WTC11 (cell line): ENCODE results near the gene EEF1AKMT1. TPM values are rescaled to one million over a fixed set of nuclear protein-coding genes. Genes with fewer than 3 reads are reported as not detected.

Source experiments
- ATAC-seq: fragments of 200-7000 bp; cut with Tn5 transposase; 2 replicates; pipeline ENCODE4 v1.10.0; 2021; ENCODE audit warnings: mild to moderate bottlenecking, moderate library complexity
- CTCF ChIA-PET: fragments of 300-600 bp; sonication (Branson Sonifier 250); formaldehyde crosslinking; loops from one replicate; lab custom pipeline; 2021; ENCODE audit warnings: antibody characterized with exemption; lab: Charles Lee
- POLR2A ChIA-PET: fragments of 350-600 bp; sonication (Branson Sonifier 250); formaldehyde crosslinking; loops from one replicate; lab custom pipeline; 2021; ENCODE audit warnings: antibody characterized with exemption; lab: Charles Lee
- DNase-seq: peaks from one replicate; pipeline ENCODE4 v3.0.0; 2021; ENCODE audit warnings: low spot score
- H3K27ac Mint-ChIP-seq: 2 replicates; pipeline ENCODE4 v1.8.0; 2021; ENCODE audit warnings: mixed read lengths
- H3K27me3 Mint-ChIP-seq: 2 replicates; pipeline ENCODE4 v1.8.0; 2021; ENCODE audit warnings: low read depth, mild to moderate bottlenecking, moderate library complexity, mixed read lengths
- H3K36me3 Mint-ChIP-seq: 2 replicates; pipeline ENCODE4 v1.8.0; 2021; ENCODE audit warnings: mixed read lengths
- H3K4me1 Mint-ChIP-seq: 2 replicates; pipeline ENCODE4 v1.8.0; 2022; ENCODE audit warnings: mixed read lengths
- H3K4me3 Mint-ChIP-seq: 2 replicates; pipeline ENCODE4 v1.8.0; 2021; ENCODE audit warnings: mild to moderate bottlenecking, moderate library complexity, mixed read lengths
- H3K9me3 Mint-ChIP-seq: 2 replicates; pipeline ENCODE4 v1.8.0; 2021; ENCODE audit warnings: mixed read lengths
- E2F4 ChIP-seq: sonication (generic); formaldehyde crosslinking; IDR thresholded peaks from 2 replicates; pipeline ENCODE4 v1.8.1; 2022; ENCODE audit warnings: low read depth, mild to moderate bottlenecking, moderate library complexity, missing genetic modification reagents, borderline replicate concordance
- GTF2I ChIP-seq: fragments of 250-450 bp; sonication (Bioruptor Pico); conservative IDR thresholded peaks from 2 replicates; pipeline ENCODE4 v1.4.0; 2021; ENCODE audit warnings: mild to moderate bottlenecking
- IRF2 ChIP-seq: sonication (generic); formaldehyde crosslinking; IDR thresholded peaks from 2 replicates; pipeline ENCODE4 v1.8.0; 2022; ENCODE audit warnings: low read depth, missing genetic modification reagents, borderline replicate concordance
- KAT7 ChIP-seq: sonication (generic); formaldehyde crosslinking; IDR thresholded peaks from 2 replicates; pipeline ENCODE4 v1.8.1; 2023; ENCODE audit warnings: missing genetic modification reagents, mild to moderate bottlenecking, borderline replicate concordance
- NFE2L1 ChIP-seq: sonication (generic); formaldehyde crosslinking; IDR thresholded peaks from 2 replicates; pipeline ENCODE4 v1.8.1; 2023; ENCODE audit warnings: missing genetic modification reagents
- NFYB ChIP-seq: sonication (generic); formaldehyde crosslinking; conservative IDR thresholded peaks from 2 replicates; pipeline ENCODE4 v1.8.0; 2022; ENCODE audit warnings: low read depth, missing genetic modification reagents
- SMAD3 ChIP-seq: sonication (generic); formaldehyde crosslinking; IDR thresholded peaks from 2 replicates; pipeline ENCODE4 v1.8.0; 2022; ENCODE audit warnings: missing genetic modification reagents, mild to moderate bottlenecking, borderline replicate concordance
- SP1 ChIP-seq: sonication (generic); formaldehyde crosslinking; conservative IDR thresholded peaks from 2 replicates; pipeline ENCODE4 v1.8.1; 2022; ENCODE audit warnings: missing genetic modification reagents
- TCF7 ChIP-seq: sonication (generic); formaldehyde crosslinking; IDR thresholded peaks from 2 replicates; pipeline ENCODE4 v1.8.0; 2022; ENCODE audit warnings: mild to moderate bottlenecking, low read depth, missing genetic modification reagents, moderate library complexity
- USF1 ChIP-seq: sonication (generic); formaldehyde crosslinking; IDR thresholded peaks from 2 replicates; pipeline ENCODE4 v1.8.0; 2022; ENCODE audit warnings: mild to moderate bottlenecking, missing genetic modification reagents
- ZMAT4 ChIP-seq: fragments of 250-450 bp; sonication (Bioruptor Pico); IDR thresholded peaks from 2 replicates; pipeline ENCODE4 v1.9.0; 2021; ENCODE audit warnings: mild to moderate bottlenecking
- ZNF138 ChIP-seq: sonication (generic); formaldehyde crosslinking; conservative IDR thresholded peaks from 2 replicates; pipeline ENCODE4 v1.8.1; 2022; ENCODE audit warnings: mild to moderate bottlenecking, moderate library complexity, missing genetic modification reagents
- ZNF416 ChIP-seq: fragments of 250-450 bp; sonication (Bioruptor Pico); IDR thresholded peaks from 2 replicates; pipeline ENCODE4 v1.9.0; 2021; ENCODE audit warnings: mild to moderate bottlenecking, inconsistent platforms
- ZNF423 ChIP-seq: fragments of 250-450 bp; sonication (Bioruptor Pico); IDR thresholded peaks from 2 replicates; pipeline ENCODE4 v2.1.2; 2022; ENCODE audit warnings: mild to moderate bottlenecking, moderate library complexity
- ZNF532 ChIP-seq: fragments of 250-450 bp; sonication (Bioruptor Pico); IDR thresholded peaks from 2 replicates; pipeline ENCODE4 v1.9.0; 2021; ENCODE audit warnings: mild to moderate bottlenecking, borderline replicate concordance
- ZNF671 ChIP-seq: fragments of 250-450 bp; sonication (Bioruptor Pico); IDR thresholded peaks from 2 replicates; pipeline ENCODE4 v1.8.0; 2021; ENCODE audit warnings: mild to moderate bottlenecking
- total RNA-seq: library from RNA; stranded (reverse); gene quantifications from 3 replicates; pipeline ENCODE4 v1.2.3, GENCODE V29; 2021
- TF ChIP-seq, protein P1 (sequence below): fragments of 250-450 bp; sonication (Bioruptor Pico); IDR thresholded peaks from 2 replicates; pipeline ENCODE4 v2.1.2; 2022; ENCODE audit warnings: mild to moderate bottlenecking, moderate library complexity
- TF ChIP-seq, protein P2 (sequence below): sonication (generic); formaldehyde crosslinking; IDR thresholded peaks from 2 replicates; pipeline ENCODE4 v1.8.1; 2022; ENCODE audit warnings: mild to moderate bottlenecking, moderate library complexity, missing genetic modification reagents
- TF ChIP-seq, protein P3 (sequence below): sonication (generic); formaldehyde crosslinking; IDR thresholded peaks from 2 replicates; pipeline ENCODE4 v1.8.0; 2023; ENCODE audit warnings: missing genetic modification reagents
- TF ChIP-seq, protein P4 (sequence below): sonication (generic); formaldehyde crosslinking; IDR thresholded peaks from 2 replicates; pipeline ENCODE4 v1.8.1; 2023; ENCODE audit warnings: mild to moderate bottlenecking, moderate library complexity, missing genetic modification reagents
- TF ChIP-seq, protein P5 (sequence below): sonication (generic); formaldehyde crosslinking; IDR thresholded peaks from 2 replicates; pipeline ENCODE4 v1.8.0; 2022; ENCODE audit warnings: mild to moderate bottlenecking, missing genetic modification reagents
- TF ChIP-seq, protein P6 (sequence below): sonication (generic); formaldehyde crosslinking; IDR thresholded peaks from 2 replicates; pipeline ENCODE4 v1.8.1; 2022; ENCODE audit warnings: mild to moderate bottlenecking, missing genetic modification reagents, moderate library complexity, borderline replicate concordance

Gene EEF1AKMT1
- total RNA-seq, 1 experiment from 2014 or later: 2.6 TPM

DNA sequence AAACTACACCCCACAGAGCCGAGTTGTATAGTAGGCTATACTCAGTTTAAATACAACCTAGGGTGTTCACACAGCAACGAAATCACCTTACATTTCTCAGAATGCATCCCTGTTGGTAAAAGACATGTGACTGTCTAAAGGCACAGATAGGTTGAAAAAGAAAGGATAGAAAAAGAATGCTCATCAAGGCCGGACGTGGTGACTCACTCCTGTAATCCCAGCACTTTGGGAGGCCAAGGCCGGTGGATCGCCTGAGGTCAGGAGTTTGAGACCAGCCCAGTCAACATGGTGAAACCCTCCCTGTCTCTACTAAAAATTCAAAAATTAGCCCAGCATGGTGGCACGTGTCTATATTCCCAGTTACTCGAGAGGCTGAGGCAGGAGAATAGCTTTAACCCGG lies 74.0 kb downstream of the EEF1AKMT1 start:
- TF ChIP-seq E2F4 (CRISPR knock-in tag) (no peak), ZNF671 (CRISPR knock-in tag) (no peak), GTF2I (CRISPR knock-in tag) (no peak), TCF7 (CRISPR knock-in tag) (no peak), ZNF423 (CRISPR knock-in tag) (no peak), ZNF138 (no peak), USF1 (CRISPR knock-in tag) (no peak), IRF2 (CRISPR knock-in tag) (no peak), ZNF416 (CRISPR knock-in tag) (no peak), ZMAT4 (CRISPR knock-in tag) (no peak)
- TF ChIP-seq, protein P1, sequence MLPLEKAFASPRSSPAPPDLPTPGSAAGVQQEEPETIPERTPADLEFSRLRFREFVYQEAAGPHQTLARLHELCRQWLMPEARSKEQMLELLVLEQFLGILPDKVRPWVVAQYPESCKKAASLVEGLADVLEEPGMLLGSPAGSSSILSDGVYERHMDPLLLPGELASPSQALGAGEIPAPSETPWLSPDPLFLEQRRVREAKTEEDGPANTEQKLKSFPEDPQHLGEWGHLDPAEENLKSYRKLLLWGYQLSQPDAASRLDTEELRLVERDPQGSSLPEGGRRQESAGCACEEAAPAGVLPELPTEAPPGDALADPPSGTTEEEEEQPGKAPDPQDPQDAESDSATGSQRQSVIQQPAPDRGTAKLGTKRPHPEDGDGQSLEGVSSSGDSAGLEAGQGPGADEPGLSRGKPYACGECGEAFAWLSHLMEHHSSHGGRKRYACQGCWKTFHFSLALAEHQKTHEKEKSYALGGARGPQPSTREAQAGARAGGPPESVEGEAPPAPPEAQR: no peak
- TF ChIP-seq, protein P2, sequence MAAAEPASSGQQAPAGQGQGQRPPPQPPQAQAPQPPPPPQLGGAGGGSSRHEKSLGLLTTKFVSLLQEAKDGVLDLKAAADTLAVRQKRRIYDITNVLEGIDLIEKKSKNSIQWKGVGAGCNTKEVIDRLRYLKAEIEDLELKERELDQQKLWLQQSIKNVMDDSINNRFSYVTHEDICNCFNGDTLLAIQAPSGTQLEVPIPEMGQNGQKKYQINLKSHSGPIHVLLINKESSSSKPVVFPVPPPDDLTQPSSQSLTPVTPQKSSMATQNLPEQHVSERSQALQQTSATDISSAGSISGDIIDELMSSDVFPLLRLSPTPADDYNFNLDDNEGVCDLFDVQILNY (CRISPR knock-in tag): no peak
- TF ChIP-seq, protein P3, sequence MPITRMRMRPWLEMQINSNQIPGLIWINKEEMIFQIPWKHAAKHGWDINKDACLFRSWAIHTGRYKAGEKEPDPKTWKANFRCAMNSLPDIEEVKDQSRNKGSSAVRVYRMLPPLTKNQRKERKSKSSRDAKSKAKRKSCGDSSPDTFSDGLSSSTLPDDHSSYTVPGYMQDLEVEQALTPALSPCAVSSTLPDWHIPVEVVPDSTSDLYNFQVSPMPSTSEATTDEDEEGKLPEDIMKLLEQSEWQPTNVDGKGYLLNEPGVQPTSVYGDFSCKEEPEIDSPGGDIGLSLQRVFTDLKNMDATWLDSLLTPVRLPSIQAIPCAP (CRISPR knock-in tag): no peak
- TF ChIP-seq, protein P4, sequence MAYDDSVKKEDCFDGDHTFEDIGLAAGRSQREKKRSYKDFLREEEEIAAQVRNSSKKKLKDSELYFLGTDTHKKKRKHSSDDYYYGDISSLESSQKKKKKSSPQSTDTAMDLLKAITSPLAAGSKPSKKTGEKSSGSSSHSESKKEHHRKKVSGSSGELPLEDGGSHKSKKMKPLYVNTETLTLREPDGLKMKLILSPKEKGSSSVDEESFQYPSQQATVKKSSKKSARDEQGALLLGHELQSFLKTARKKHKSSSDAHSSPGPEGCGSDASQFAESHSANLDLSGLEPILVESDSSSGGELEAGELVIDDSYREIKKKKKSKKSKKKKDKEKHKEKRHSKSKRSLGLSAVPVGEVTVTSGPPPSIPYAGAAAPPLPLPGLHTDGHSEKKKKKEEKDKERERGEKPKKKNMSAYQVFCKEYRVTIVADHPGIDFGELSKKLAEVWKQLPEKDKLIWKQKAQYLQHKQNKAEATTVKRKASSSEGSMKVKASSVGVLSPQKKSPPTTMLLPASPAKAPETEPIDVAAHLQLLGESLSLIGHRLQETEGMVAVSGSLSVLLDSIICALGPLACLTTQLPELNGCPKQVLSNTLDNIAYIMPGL (CRISPR knock-in tag): no peak
- Mint-ChIP-seq H3K27me3 (peaks cover 38% of the 10 kb centered on the region), H3K27ac (no peak overlapping the region), H3K4me1 (peaks cover 7% of the 10 kb centered on the region), H3K36me3 (no peaks in the 10 kb centered on the region), H3K4me3 (no peak overlapping the region), H3K9me3 (no peaks in the 10 kb centered on the region)
- no peak for DNase-seq
- CTCF ChIA-PET: no interaction called here
- ATAC-seq: no peak
- POLR2A ChIA-PET: interaction anchor here (0.6 kb wide), 1 partner anchor 173 kb away, joined by 3 read pairs; no protein-coding TSS in a partner anchor

GRCh38 chr13:20696073-20696472 lies 77.7 kb downstream of the EEF1AKMT1 start:
- CTCF ChIA-PET: no interaction called here
- no peak for TF ChIP-seq NFYB (CRISPR knock-in tag)
- no peak for TF ChIP-seq KAT7 (CRISPR knock-in tag)
- TF ChIP-seq, protein P5, sequence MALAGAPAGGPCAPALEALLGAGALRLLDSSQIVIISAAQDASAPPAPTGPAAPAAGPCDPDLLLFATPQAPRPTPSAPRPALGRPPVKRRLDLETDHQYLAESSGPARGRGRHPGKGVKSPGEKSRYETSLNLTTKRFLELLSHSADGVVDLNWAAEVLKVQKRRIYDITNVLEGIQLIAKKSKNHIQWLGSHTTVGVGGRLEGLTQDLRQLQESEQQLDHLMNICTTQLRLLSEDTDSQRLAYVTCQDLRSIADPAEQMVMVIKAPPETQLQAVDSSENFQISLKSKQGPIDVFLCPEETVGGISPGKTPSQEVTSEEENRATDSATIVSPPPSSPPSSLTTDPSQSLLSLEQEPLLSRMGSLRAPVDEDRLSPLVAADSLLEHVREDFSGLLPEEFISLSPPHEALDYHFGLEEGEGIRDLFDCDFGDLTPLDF: no peak
- no peak for TF ChIP-seq NFE2L1 (CRISPR knock-in tag)
- no peak for TF ChIP-seq SMAD3 (CRISPR knock-in tag)
- no peak for TF ChIP-seq ZNF532 (CRISPR knock-in tag)
- TF ChIP-seq, protein P6, sequence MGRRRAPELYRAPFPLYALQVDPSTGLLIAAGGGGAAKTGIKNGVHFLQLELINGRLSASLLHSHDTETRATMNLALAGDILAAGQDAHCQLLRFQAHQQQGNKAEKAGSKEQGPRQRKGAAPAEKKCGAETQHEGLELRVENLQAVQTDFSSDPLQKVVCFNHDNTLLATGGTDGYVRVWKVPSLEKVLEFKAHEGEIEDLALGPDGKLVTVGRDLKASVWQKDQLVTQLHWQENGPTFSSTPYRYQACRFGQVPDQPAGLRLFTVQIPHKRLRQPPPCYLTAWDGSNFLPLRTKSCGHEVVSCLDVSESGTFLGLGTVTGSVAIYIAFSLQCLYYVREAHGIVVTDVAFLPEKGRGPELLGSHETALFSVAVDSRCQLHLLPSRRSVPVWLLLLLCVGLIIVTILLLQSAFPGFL: no peak
- no peak for TF ChIP-seq SP1 (CRISPR knock-in tag)
- TF ChIP-seq TCF7 (CRISPR knock-in tag): no peak

More at GRCh38 chr13:20696073-20696472, 77.7 kb downstream of the EEF1AKMT1 start:
- 0 out of 2 replicates have a peak, but pooled peaks cover 3% of the 10 kb centered on the region for H3K4me1 Mint-ChIP-seq
- no peaks in the 10 kb centered on the region for H3K9me3 Mint-ChIP-seq
- DNase-seq: no peak
- H3K27me3 Mint-ChIP-seq: peaks cover 12% of the 10 kb centered on the region
- H3K4me3 Mint-ChIP-seq: no peak overlapping the region
- no peaks in the 10 kb centered on the region for H3K36me3 Mint-ChIP-seq
- no peak for ATAC-seq
- POLR2A ChIA-PET: no interaction called here
- H3K27ac Mint-ChIP-seq: no peak overlapping the region
